Smooth muscle cell (in vitro differentiated cells): ENCODE measurements around the gene CSRP2. TPM values are rescaled to one million over a fixed set of nuclear protein-coding genes. Genes with fewer than 3 reads are reported as not detected.

Source experiments
- polyA plus RNA-seq: library from polyadenylated mRNA; unstranded; fragments of >200 nt; fragmentation: Nextera tagmentation; extraction: Ambion mirVana; gene quantifications from 2 replicates; pipeline ENCODE4 v1.2.1, GENCODE V29; 2016
- total RNA-seq: library from RNA; depleted of rRNA; stranded (reverse); fragments of >200 nt; gene quantifications from 2 replicates; pipeline ENCODE4 v1.2.3, GENCODE V29; 2014

Gene CSRP2
- total and polyA plus RNA-seq, 2 experiments from 2014 or later: 379 to 735 TPM

Other genes starting within 250 kb of the CSRP2 start
- gene ZDHHC17, start 114.9 kb downstream of the CSRP2 start, total RNA-seq: 34.8 and 41.0 TPM in 2 replicates
- gene ZDHHC17, start 114.9 kb downstream of the CSRP2 start, polyA plus RNA-seq: 12.2 and 12.8 TPM in 2 replicates
- gene E2F7, start 186.6 kb upstream of the CSRP2 start, total RNA-seq: 13.6 and 16.0 TPM in 2 replicates
- 5.1 and 8.3 TPM in 2 replicates for gene E2F7, start 186.6 kb upstream of the CSRP2 start, polyA plus RNA-seq